ENCODE data around the gene MT4.

Gene MT4

GRCh38 chr16:56603589-56603988, 38.7 kb downstream of the MT4 start:
- H2AFZ ChIP-seq (ENCODE audit: low read depth, low read length), result no peak overlapping the region
- H3K4me1 ChIP-seq (ENCODE audit: low read length), result peaks cover 9% of the 10 kb centered on the region
- no peak overlapping the region for H3K9ac ChIP-seq (ENCODE audit: low read length)
- TF ChIP-seq EZH2phosphoT487 (IDR thresholded peaks at IDR 0.05; ENCODE audit: low read depth), result no peak
- peak; percentile 23 for TF ChIP-seq CTCF (IDR thresholded peaks at IDR 0.05; ENCODE audit: low read depth, low read length)
- H3K4me3 ChIP-seq (ENCODE audit: low read length), result no peak overlapping the region
- no peak overlapping the region for H3K4me2 ChIP-seq (ENCODE audit: low read length)
- H3K79me2 ChIP-seq (ENCODE audit: low read length), result no peaks in the 10 kb centered on the region
- H3K36me3 ChIP-seq (replicated peaks; ENCODE audit: low read depth, low read length), result no peaks in the 10 kb centered on the region
- no peaks in the 10 kb centered on the region for H3K9me3 ChIP-seq (ENCODE audit: insufficient read depth, low read length)
- no peaks in the 10 kb centered on the region for H4K20me1 ChIP-seq (ENCODE audit: insufficient read depth, low read length)
- H3K27ac ChIP-seq (ENCODE audit: low read length), result no peak overlapping the region
- H3K27me3 ChIP-seq (ENCODE audit: low read depth, low read length), result 0 out of 2 replicates have a peak, but pooled peaks cover 8% of the 10 kb centered on the region

- no peak overlapping the region for H3K4me2 ChIP-seq (ENCODE audit: low read length)
- TF ChIP-seq EZH2phosphoT487 (IDR thresholded peaks at IDR 0.05; ENCODE audit: low read depth) (no peak), CTCF (IDR thresholded peaks at IDR 0.05; ENCODE audit: low read depth, low read length) (no peak)
- H3K9me3 ChIP-seq (ENCODE audit: insufficient read depth, low read length), result no peaks in the 10 kb centered on the region
- H4K20me1 ChIP-seq (ENCODE audit: insufficient read depth, low read length), result no peaks in the 10 kb centered on the region
- no peaks in the 10 kb centered on the region for H3K79me2 ChIP-seq (ENCODE audit: low read length)
- 0 out of 2 replicates have a peak, but pooled peaks cover 8% of the 10 kb centered on the region for H3K27me3 ChIP-seq (ENCODE audit: low read depth, low read length)
- no peak overlapping the region for H3K27ac ChIP-seq (ENCODE audit: low read length)
- H3K9ac ChIP-seq (ENCODE audit: low read length), result no peak overlapping the region
- no peak overlapping the region for H3K4me3 ChIP-seq (ENCODE audit: low read length)
- H2AFZ ChIP-seq (ENCODE audit: low read depth, low read length), result no peak overlapping the region
- H3K4me1 ChIP-seq (ENCODE audit: low read length), result peaks cover 15% of the 10 kb centered on the region
- no peaks in the 10 kb centered on the region for H3K36me3 ChIP-seq (replicated peaks; ENCODE audit: low read depth, low read length)
Observed at GRCh38 chr16:56604966-56605365, 40.1 kb downstream of the MT4 start.

GRCh38 chr16:56605475-56605874, 40.6 kb downstream of the MT4 start:
- no peak overlapping the region for H3K4me3 ChIP-seq (ENCODE audit: low read length)
- H3K79me2 ChIP-seq (ENCODE audit: low read length), result no peaks in the 10 kb centered on the region
- H3K36me3 ChIP-seq (replicated peaks; ENCODE audit: low read depth, low read length), result no peaks in the 10 kb centered on the region
- H3K4me1 ChIP-seq (ENCODE audit: low read length), result peaks cover 17% of the 10 kb centered on the region
- H2AFZ ChIP-seq (ENCODE audit: low read depth, low read length), result no peak overlapping the region
- no peak overlapping the region for H3K9ac ChIP-seq (ENCODE audit: low read length)
- H4K20me1 ChIP-seq (ENCODE audit: insufficient read depth, low read length), result no peaks in the 10 kb centered on the region
- no peak overlapping the region for H3K27ac ChIP-seq (ENCODE audit: low read length)
- 0 out of 2 replicates have a peak, but pooled peaks cover 8% of the 10 kb centered on the region for H3K27me3 ChIP-seq (ENCODE audit: low read depth, low read length)
- H3K9me3 ChIP-seq (ENCODE audit: insufficient read depth, low read length), result no peaks in the 10 kb centered on the region
- H3K4me2 ChIP-seq (ENCODE audit: low read length), result no peak overlapping the region
- no peak for TF ChIP-seq CTCF (IDR thresholded peaks at IDR 0.05; ENCODE audit: low read depth, low read length)
- TF ChIP-seq EZH2phosphoT487 (IDR thresholded peaks at IDR 0.05; ENCODE audit: low read depth), result no peak

GRCh38 chr16:56606071-56606475, 41.2 kb downstream of the MT4 start:
- no peak overlapping the region for H3K9ac ChIP-seq (ENCODE audit: low read length)
- no peaks in the 10 kb centered on the region for H3K36me3 ChIP-seq (replicated peaks; ENCODE audit: low read depth, low read length)
- peaks cover 23% of the 10 kb centered on the region for H3K4me1 ChIP-seq (ENCODE audit: low read length)
- no peaks in the 10 kb centered on the region for H3K79me2 ChIP-seq (ENCODE audit: low read length)
- H2AFZ ChIP-seq (ENCODE audit: low read depth, low read length), result no peak overlapping the region
- 0 out of 2 replicates have a peak, but pooled peaks cover 4% of the 10 kb centered on the region for H3K27me3 ChIP-seq (ENCODE audit: low read depth, low read length)
- H3K9me3 ChIP-seq (ENCODE audit: insufficient read depth, low read length), result no peaks in the 10 kb centered on the region
- no peaks in the 10 kb centered on the region for H4K20me1 ChIP-seq (ENCODE audit: insufficient read depth, low read length)
- no peak overlapping the region for H3K27ac ChIP-seq (ENCODE audit: low read length)
- H3K4me3 ChIP-seq (ENCODE audit: low read length), result no peak overlapping the region
- no peak for TF ChIP-seq EZH2phosphoT487 (IDR thresholded peaks at IDR 0.05; ENCODE audit: low read depth)
- TF ChIP-seq CTCF (IDR thresholded peaks at IDR 0.05; ENCODE audit: low read depth, low read length), result no peak
- no peak overlapping the region for H3K4me2 ChIP-seq (ENCODE audit: low read length)

Data from OCI-LY3 (cell line).